NCI-H345 treated with DMSO at 0.1 percent for 48 hours (cell line): Measurements from ENCODE around the gene INVS.

ENCODE experiments used
- DNase-seq: peaks from one replicate; lab custom pipeline; 2025; ENCODE audit not compliant: unreplicated experiment; lab: John Stamatoyannopoulos, UW

INVS gene

DNA sequence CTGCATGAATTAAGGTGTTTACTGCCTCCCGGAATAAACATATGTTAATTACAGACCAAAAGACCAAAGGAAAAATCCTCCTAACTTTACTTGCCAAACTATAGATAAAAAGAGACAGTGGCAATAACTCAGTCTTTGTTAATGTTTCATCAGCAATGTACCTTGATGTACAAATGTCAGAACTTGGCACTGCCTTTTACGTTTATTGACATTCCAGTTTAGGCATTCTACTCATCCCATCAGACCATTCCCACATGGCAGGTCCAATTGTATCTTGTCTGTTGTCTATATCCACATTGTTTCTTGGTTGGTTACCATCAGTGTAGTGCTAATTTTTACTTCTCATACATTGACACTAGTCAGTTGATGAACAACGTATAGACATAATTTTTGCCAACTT, 168.2 kb downstream of the INVS start:
- DNase-seq, result no peak

DNA sequence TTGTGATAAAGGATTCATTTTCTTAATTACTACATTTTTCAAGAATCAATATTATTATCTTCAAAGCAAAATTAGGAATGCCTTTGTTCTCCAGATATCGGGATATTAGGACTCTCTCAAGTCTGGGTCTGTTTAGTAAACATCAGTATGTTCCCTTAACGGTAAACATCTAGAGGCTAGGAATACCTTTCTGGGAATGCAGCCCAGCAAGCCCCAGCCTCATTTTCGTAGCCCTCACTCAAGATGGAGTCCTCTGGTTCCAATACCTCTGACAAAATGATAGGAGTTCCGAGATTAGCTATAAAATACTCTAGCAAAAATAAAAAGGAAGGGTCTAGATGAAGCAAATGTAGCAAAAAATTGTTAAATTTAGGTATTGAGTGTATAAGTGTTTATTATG, 169.2 kb downstream of the INVS start:
- DNase-seq, result no peak

GRCh38 chr9:100269656-100270055, 170.6 kb downstream of the INVS start:
- DNase-seq, result no peak

DNA sequence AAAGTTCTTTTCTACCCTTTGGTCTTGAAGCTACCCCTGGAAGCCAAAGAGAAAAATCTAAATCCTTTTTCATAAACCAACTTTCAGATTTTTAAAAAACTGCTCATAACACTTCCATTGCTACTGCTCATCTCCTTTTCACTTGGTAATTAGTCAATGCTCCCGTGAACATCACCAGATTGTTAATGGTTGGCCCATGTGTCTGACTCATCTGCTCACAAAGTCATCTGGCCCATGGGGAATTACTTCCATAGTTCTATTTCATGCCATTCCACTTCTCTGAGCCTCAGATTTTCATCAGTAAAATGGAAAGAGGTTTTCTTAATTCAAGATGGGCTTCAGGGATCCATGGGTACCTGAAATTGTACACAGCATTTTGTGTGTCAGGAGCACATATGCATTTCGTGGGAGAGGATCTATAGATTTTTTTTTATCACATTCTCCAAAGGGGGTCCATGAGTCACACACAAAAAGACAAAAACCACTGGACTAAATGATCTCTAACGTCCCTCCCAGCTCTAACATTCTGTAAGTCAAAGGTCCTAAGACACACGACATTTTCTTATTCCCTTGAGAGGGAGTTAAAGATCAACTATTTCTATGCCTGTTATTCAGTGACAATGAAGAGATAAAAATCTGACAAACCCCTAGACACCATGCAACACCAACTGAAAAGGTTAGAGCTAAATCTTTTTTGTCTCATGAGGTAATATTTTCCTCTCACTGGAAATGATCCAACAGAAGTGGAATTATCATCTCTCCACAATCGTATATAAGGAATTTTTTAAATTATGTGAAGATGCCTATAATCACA, 178.3 kb downstream of the INVS start:
- no peak for DNase-seq

GRCh38 chr9:100281066-100281465, 182.0 kb downstream of the INVS start:
- no peak for DNase-seq

- no peak for DNase-seq
Observed at GRCh38 chr9:100281676-100282387, 182.8 kb downstream of the INVS start.

- no peak for DNase-seq
Observed at GRCh38 chr9:100282388-100282719, 183.3 kb downstream of the INVS start.

DNA sequence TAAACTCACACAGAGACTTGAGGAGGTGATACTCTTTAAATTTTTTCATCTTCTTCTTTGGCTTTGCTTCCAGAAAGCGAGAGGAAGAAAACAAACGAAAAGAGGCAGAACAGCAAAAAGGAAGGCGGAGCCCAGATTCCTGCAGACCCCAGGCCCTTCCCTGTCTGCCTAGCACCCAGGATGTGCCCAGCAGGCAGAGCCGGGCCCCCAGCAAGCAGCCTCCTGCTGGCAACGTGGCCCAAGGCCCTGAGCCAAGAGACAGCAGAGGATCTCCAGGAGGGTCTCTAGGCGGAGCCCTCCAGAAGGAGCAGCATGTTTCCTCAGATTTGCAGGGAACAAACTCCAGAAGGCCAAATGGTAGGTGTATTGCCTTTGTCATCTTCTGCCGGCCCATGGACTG, 185.2 kb downstream of the INVS start:
- no peak for DNase-seq

GRCh38 chr9:100285080-100285479, 186.0 kb downstream of the INVS start:
- DNase-seq, result no peak

GRCh38 chr9:100285601-100286000, 186.6 kb downstream of the INVS start:
- DNase-seq, result no peak

GRCh38 chr9:100286257-100286656, 187.2 kb downstream of the INVS start:
- DNase-seq, result no peak

DNA sequence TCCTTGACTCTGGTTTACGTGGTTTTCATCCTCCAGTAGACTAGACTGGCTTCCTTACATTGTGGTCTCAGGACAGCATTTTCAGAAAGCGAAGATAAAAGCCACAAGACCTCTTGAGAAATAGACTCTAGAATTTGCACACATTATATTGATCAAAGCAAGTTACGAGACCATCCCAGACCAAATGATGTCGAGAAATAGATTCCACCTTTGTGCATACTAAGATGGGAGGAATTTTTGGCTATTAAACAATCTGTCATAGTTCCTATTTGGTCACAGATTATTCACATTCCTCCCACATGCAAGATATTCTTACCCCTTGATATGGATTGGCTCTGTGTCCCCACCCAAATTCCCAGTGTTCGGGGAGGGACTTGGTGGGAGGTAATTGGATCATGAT, 188.1 kb downstream of the INVS start:
- DNase-seq, result no peak

DNA sequence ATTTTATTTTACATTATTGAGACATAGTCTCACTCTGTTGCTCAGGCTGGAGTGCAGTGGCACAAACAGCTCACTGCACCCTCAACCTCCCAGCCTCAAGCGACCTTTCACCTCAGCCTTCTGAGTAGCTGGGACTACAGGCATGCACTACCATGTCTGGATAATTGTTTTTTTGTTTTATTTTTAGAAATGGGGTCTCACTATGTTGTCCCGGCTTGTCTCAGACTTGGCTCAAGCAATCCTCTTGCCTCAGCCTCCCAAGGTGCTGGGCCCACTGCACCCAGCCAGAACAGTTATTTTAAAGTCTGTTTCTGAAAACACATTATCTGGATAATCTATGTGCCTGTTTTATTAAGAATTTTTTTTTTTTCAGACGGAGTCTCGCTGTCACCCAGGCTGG, 191.7 kb downstream of the INVS start:
- no peak for DNase-seq

GRCh38 chr9:100292414-100292813, 193.4 kb downstream of the INVS start:
- no peak for DNase-seq

GRCh38 chr9:100294341-100294740, 195.3 kb downstream of the INVS start:
- no peak for DNase-seq

- no peak for DNase-seq
Observed at GRCh38 chr9:100294806-100295205, 195.8 kb downstream of the INVS start.

DNA sequence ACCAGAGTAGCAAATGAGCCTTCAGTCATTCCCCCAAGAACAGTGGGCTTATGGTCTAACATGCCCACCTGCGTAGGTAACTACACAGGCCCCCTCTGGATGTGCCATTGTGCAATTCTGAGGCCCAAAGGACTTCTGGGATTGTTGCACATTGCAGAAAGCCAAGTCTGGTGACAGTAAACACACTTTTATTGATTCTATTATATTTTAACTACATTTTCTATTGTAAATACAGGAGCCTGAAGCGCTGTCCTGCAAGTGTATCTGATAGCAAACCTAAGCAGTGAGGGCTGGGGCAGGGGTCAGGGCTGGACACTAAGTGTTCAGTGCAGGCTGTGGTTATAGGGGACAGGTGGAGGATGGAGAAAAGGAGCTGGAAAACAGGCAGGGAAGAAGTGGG, 196.2 kb downstream of the INVS start:
- DNase-seq, result no peak

GRCh38 chr9:100296407-100296806, 197.4 kb downstream of the INVS start:
- DNase-seq, result no peak

GRCh38 chr9:100298378-100298777, 199.3 kb downstream of the INVS start:
- no peak for DNase-seq

DNA sequence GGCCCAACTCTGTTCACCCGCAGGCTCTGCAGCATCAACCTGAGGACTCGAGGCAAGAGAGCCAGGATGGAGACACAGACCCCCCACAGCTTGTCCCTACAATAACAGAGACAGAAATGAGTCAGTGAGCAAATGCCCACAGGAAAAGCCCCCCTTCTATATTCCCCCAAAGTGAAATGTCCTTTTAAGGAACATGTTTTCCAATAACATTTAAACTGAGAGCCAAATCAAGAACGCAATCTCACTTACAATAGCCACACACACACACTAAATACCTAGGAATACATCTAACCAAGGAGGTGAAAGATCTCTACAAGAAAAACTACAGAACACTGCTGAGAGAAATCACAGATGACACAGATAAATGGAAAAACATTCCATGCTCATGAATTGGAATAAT, 204.7 kb downstream of the INVS start:
- DNase-seq, result no peak

DNA sequence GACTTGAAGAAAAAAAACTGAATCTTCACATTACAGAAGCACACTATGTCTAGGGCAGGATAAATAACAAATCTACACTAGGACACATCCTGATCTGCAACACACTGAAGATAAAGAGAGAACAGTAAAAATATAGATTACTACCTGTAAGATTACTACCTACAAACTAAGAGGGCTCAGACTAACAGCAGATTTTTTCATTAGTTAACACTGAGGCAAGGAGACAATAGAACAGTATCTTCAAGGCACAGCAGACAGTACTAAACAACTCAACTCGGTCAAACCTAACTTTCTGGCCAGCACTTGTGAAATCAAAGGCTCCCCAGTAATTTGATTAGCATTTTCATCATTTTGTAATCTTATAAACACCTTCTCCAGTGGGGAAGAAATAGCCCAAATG, 207.2 kb downstream of the INVS start:
- no peak for DNase-seq

GRCh38 chr9:100307080-100307479, 208.0 kb downstream of the INVS start:
- DNase-seq, result no peak
